Naive B cell (primary cell): ENCODE data around the gene ELMO1. TPM values are rescaled to one million over a fixed set of nuclear protein-coding genes. Genes with fewer than 3 reads are reported as not detected.

Experiments used
- ATAC-seq, 2 donors: fragments of 150-1000 bp; cut with Tn5 transposase; 2 replicates each; pipeline ENCODE4 v1.10.0; 2021; ENCODE audit warnings: low read depth in 2 of 2, mild to moderate bottlenecking in 2 of 2, moderate library complexity in 2 of 2
- DNase-seq: peaks from one replicate; pipeline ENCODE4 v3.0.0; 2022
- H3K27ac Mint-ChIP-seq, 6 donors: one replicate each; pipeline ENCODE4 v1.8.0; 2020 to 2022; ENCODE audit warnings: mild to moderate bottlenecking in 6 of 6, mixed read lengths in 6 of 6, moderate library complexity in 5 of 6, inconsistent platforms in 2 of 6
- H3K27me3 Mint-ChIP-seq, 3 donors: one replicate each; pipeline ENCODE4 v1.8.0; 2021 to 2022; ENCODE audit warnings: mixed read lengths in 3 of 3, mild to moderate bottlenecking in 1 of 3
- H3K36me3 Mint-ChIP-seq, 2 donors: one replicate each; pipeline ENCODE4 v1.8.0; 2020 to 2022; ENCODE audit warnings: mixed read lengths in 2 of 2, inconsistent platforms in 1 of 2, mild to moderate bottlenecking in 1 of 2
- H3K4me1 Mint-ChIP-seq, 3 donors: one replicate each; pipeline ENCODE4 v1.8.0; 2020 to 2022; ENCODE audit warnings: mixed read lengths in 3 of 3, inconsistent platforms in 1 of 3, mild to moderate bottlenecking in 1 of 3, moderate library complexity in 1 of 3
- H3K4me3 Mint-ChIP-seq, 8 donors: one replicate each; pipeline ENCODE4 v1.8.0; 2020 to 2022; ENCODE audit warnings: mild to moderate bottlenecking in 8 of 8, mixed read lengths in 8 of 8, moderate library complexity in 8 of 8, inconsistent platforms in 2 of 8
- H3K9me3 Mint-ChIP-seq, 7 donors: one replicate each; pipeline ENCODE4 v1.8.0; 2020 to 2022; ENCODE audit warnings: mixed read lengths in 7 of 7, mild to moderate bottlenecking in 5 of 7, inconsistent platforms in 2 of 7, moderate library complexity in 1 of 7
- polyA plus RNA-seq, 6 donors: library from polyadenylated mRNA; unstranded; fragments of 300-500 nt; fragmentation: Illumina TruSeq; gene quantifications; one replicate each; pipeline ENCODE4 v1.2.3, GENCODE V29; 2021; ENCODE audit warnings: low read depth in 6 of 6

The ELMO1 gene
- polyA plus RNA-seq, 6 donors from 2014 or later = 42.8 to 69.9 (median 59.5) TPM

- Mint-ChIP-seq H3K36me3 (peaks cover 6 to 25% of the 10 kb centered on the region in 2 donors), H3K27ac (peak overlapping the region; percentile 23 to 100 (median 98)), H3K4me1 (peaks cover 25 to 37% (median 27%) of the 10 kb centered on the region in 3 donors), H3K9me3 (peaks cover 0 to 5% (median 0%) of the 10 kb centered on the region in 7 donors), H3K27me3 (peaks cover 0 to 6% (median 4%) of the 10 kb centered on the region in 3 donors), H3K4me3 (peak overlapping the region in 6 of 8 donors; percentile 41 to 94 (median 91))
- no peak for ATAC-seq
- no peak for DNase-seq
These were observed 1.4 kb upstream of the ELMO1 start for GRCh38 chr7:37450035-37450434.

- Mint-ChIP-seq H3K9me3 (peaks cover 0 to 4% (median 0%) of the 10 kb centered on the region in 7 donors), H3K4me1 (peaks cover 27 to 41% (median 27%) of the 10 kb centered on the region in 3 donors), H3K36me3 (peaks cover 10 to 25% of the 10 kb centered on the region in 2 donors), H3K27ac (peak overlapping the region; percentile 97 to 100 (median 98)), H3K4me3 (peak overlapping the region; percentile 85 to 100 (median 94)), H3K27me3 (peaks cover 0 to 6% (median 4%) of the 10 kb centered on the region in 3 donors)
- ATAC-seq (no peak), DNase-seq (no peak)
These were observed 957 bp upstream of the ELMO1 start for GRCh38 chr7:37449621-37450020.

DNA sequence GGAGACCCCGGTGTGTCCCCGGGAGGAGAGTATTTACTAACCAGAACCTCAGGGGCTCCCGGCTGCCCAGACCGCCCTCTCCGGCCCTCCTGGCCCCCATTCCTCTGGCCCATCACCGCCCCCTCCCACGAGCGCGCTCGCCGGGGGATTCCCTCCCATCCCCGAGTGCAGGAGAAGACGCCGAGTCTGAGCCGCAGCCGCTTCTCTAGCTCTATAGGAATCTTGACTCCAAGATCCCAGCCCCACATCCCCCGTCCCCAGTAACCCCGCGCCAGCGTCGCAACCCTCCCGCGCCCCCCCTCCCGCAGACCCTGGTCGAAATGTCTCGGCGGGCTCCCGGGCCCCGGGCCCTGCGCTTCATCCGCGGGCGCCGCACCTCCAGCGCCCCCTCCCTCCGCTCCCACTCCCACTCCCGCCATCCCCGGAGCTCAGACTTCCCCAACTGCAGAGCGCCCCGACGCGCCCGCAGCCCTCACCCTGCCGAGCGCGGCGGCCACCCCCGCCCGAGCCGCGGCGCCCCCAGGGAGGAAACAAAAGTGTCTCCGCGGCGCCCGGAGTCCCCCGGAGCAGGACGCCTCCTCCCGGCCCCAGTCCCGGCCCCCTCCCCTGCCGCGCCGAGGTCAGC is 541 bp downstream of the ELMO1 start:
- H3K27me3 Mint-ChIP-seq = peaks cover 0 to 6% (median 4%) of the 10 kb centered on the region in 3 donors
- peaks cover 0 to 4% (median 0%) of the 10 kb centered on the region in 7 donors for H3K9me3 Mint-ChIP-seq
- ATAC-seq (peak; percentile 15 to 16), DNase-seq (no peak)
- H3K27ac Mint-ChIP-seq = peak overlapping the region; percentile 97 to 100 (median 100)
- peak overlapping the region; percentile 85 to 100 (median 94) for H3K4me3 Mint-ChIP-seq
- H3K36me3 Mint-ChIP-seq = peaks cover 10 to 31% of the 10 kb centered on the region in 2 donors
- peaks cover 33 to 56% (median 39%) of the 10 kb centered on the region in 3 donors for H3K4me1 Mint-ChIP-seq

DNA sequence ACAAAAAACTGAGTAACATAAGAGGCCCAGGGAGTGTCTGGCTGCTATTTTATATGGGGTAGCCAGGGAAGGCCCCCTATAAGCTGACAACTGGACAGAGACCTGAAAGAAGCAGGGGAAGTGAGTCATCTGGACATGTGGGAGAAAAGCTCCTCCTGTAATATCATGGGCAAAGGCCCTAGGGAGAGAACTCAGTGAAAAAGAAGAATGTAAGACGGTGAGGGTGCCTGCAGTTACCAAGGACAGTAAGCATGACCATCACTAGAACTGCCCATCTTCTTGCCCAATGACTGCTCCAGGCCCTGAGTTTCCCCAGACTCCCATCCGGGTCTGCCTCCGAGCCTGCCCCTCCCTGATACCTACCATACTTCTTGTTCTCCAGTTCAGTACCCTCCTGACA is 2.3 kb downstream of the ELMO1 start:
- Mint-ChIP-seq H3K27ac (peak overlapping the region in 5 of 6 donors; percentile 28 to 100 (median 97)), H3K27me3 (peaks cover 0 to 6% (median 4%) of the 10 kb centered on the region in 3 donors), H3K36me3 (peaks cover 10 to 31% of the 10 kb centered on the region in 2 donors), H3K9me3 (peaks cover 0 to 4% (median 0%) of the 10 kb centered on the region in 7 donors), H3K4me1 (peaks cover 41 to 73% (median 57%) of the 10 kb centered on the region in 3 donors), H3K4me3 (peak overlapping the region; percentile 59 to 100 (median 94))
- DNase-seq (no peak), ATAC-seq (no peak)

- H3K4me1 Mint-ChIP-seq = peaks cover 46 to 79% (median 63%) of the 10 kb centered on the region in 3 donors
- no peak for ATAC-seq
- H3K36me3 Mint-ChIP-seq = peaks cover 10 to 31% of the 10 kb centered on the region in 2 donors
- peak overlapping the region in 5 of 6 donors; percentile 3 to 99 (median 18) for H3K27ac Mint-ChIP-seq
- peaks cover 0 to 4% (median 0%) of the 10 kb centered on the region in 7 donors for H3K9me3 Mint-ChIP-seq
- peak overlapping the region in 3 of 8 donors; percentile 85 to 100 (median 93) for H3K4me3 Mint-ChIP-seq
- H3K27me3 Mint-ChIP-seq = peaks cover 0 to 6% (median 4%) of the 10 kb centered on the region in 3 donors
- no peak for DNase-seq
These were observed 2.9 kb downstream of the ELMO1 start for GRCh38 chr7:37445790-37446189.

- Mint-ChIP-seq H3K9me3 (peaks cover 0 to 4% (median 0%) of the 10 kb centered on the region in 7 donors), H3K4me3 (peak overlapping the region in 1 of 8 donors; percentile 93), H3K4me1 (peaks cover 48 to 83% (median 69%) of the 10 kb centered on the region in 3 donors), H3K36me3 (peaks cover 10 to 31% of the 10 kb centered on the region in 2 donors), H3K27me3 (peaks cover 0 to 6% (median 4%) of the 10 kb centered on the region in 3 donors), H3K27ac (peak overlapping the region in 3 of 6 donors; percentile 42 to 99 (median 60))
- DNase-seq (no peak), ATAC-seq (no peak)
These were observed 3.5 kb downstream of the ELMO1 start for GRCh38 chr7:37445064-37445723.

GRCh38 chr7:37443627-37444026 is 5.0 kb downstream of the ELMO1 start:
- peaks cover 0 to 4% (median 0%) of the 10 kb centered on the region in 7 donors for H3K9me3 Mint-ChIP-seq
- no peak overlapping the region for H3K4me3 Mint-ChIP-seq
- H3K27me3 Mint-ChIP-seq = peaks cover 0 to 6% (median 4%) of the 10 kb centered on the region in 3 donors
- H3K27ac Mint-ChIP-seq = no peak overlapping the region
- H3K4me1 Mint-ChIP-seq = peaks cover 52 to 81% (median 77%) of the 10 kb centered on the region in 3 donors
- peaks cover 10 to 27% of the 10 kb centered on the region in 2 donors for H3K36me3 Mint-ChIP-seq
- DNase-seq (no peak), ATAC-seq (no peak)

- no peaks in the 10 kb centered on the region for H3K9me3 Mint-ChIP-seq
- H3K36me3 Mint-ChIP-seq = peaks cover 6 to 17% of the 10 kb centered on the region in 2 donors
- H3K27me3 Mint-ChIP-seq = peaks cover 0 to under 1% (median 0%) of the 10 kb centered on the region in 3 donors
- no peak overlapping the region for H3K4me3 Mint-ChIP-seq
- ATAC-seq (no peak), DNase-seq (no peak)
- H3K4me1 Mint-ChIP-seq = peaks cover 53 to 80% (median 73%) of the 10 kb centered on the region in 3 donors
- peak overlapping the region in 5 of 6 donors; percentile 36 to 79 (median 45) for H3K27ac Mint-ChIP-seq
These were observed 6.4 kb downstream of the ELMO1 start for GRCh38 chr7:37442268-37442667.

- Mint-ChIP-seq H3K27ac (peak overlapping the region in 5 of 6 donors; percentile 17 to 85 (median 55)), H3K36me3 (peaks cover 6 to 16% of the 10 kb centered on the region in 2 donors), H3K4me1 (peaks cover 50 to 76% (median 69%) of the 10 kb centered on the region in 3 donors), H3K9me3 (no peaks in the 10 kb centered on the region), H3K27me3 (no peaks in the 10 kb centered on the region), H3K4me3 (peak overlapping the region in 5 of 8 donors; percentile 43 to 88 (median 67))
- ATAC-seq (no peak), DNase-seq (no peak)
These were observed 6.8 kb downstream of the ELMO1 start for GRCh38 chr7:37441816-37442215.

DNA sequence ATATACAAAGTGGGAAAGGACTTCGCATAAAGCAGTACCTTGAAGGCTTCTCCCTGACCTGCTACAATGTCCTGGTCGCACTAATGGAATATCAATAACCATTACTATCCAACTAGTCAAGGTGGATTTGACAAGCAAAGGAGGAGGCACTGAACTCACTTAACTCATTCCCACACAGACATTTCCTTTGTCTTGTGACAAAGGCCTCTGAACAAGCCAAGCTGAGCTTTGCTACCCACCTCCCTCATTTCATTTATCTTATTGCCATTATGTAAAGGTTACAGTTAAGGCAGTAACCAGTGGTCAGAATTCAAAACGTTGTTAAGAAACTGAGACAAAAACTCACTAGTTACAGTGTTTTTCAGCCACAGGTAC is 7.3 kb downstream of the ELMO1 start:
- DNase-seq = no peak
- no peaks in the 10 kb centered on the region for H3K9me3 Mint-ChIP-seq
- peak overlapping the region; percentile 6 to 85 (median 50) for H3K27ac Mint-ChIP-seq
- H3K27me3 Mint-ChIP-seq = no peaks in the 10 kb centered on the region
- ATAC-seq = peak; percentile 44 to 46
- peak overlapping the region in 7 of 8 donors; percentile 32 to 88 (median 67) for H3K4me3 Mint-ChIP-seq
- H3K36me3 Mint-ChIP-seq = peaks cover 6 to 16% of the 10 kb centered on the region in 2 donors
- peaks cover 46 to 71% (median 64%) of the 10 kb centered on the region in 3 donors for H3K4me1 Mint-ChIP-seq

DNA sequence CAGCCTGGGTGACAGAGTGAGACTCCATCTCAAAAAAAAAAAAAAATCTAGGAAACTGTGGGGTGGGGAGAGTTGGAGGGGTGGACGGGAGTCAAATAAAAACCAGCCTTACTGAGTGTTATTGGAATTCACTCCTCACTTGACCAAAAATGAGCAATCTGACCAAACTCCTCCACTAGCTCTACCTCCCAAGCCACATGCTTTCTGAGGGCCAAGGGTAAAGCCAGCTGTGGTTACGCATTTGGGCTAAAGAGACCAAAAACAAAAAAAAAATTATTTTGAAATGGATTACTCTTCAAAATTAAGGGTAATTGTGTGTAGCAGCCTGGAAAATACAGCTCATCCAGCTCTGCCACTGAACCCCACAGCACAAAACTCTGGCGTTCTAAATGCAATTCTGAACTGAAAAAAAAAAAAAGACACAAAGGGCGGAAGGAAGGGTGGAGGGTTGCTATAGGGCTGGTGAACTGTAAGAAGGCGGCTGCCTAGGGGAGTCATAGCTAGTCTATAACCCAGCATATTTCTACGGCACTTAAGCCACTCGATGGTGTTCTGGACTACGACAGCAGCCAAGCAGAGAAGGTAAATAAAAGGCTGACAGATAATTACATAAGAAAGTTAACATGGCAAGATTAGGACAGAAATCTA is 7.8 kb downstream of the ELMO1 start:
- ATAC-seq = peak; percentile 81

DNA sequence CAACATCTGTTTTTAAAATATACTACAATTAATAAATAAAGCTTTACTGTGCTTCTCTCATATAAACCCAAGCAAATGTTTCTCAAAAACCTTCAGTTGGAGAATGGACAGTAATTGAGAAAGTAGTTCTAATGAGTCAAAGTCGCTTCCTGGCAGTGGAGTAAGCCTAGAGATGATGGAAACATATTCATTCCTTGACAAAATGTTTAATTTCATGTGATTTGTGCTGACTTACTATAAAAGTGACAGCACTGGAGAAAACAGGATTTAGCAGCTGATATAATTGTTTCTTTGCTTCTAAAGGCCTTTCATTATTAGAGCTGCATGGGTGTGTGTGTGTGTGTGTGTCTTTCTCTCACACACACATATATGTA is 9.0 kb downstream of the ELMO1 start:
- H3K27ac Mint-ChIP-seq = peak overlapping the region in 2 of 6 donors; percentile 11 to 79
- H3K27me3 Mint-ChIP-seq = no peaks in the 10 kb centered on the region
- no peak for DNase-seq
- ATAC-seq = no peak
- H3K36me3 Mint-ChIP-seq = peaks cover 4 to 7% of the 10 kb centered on the region in 2 donors
- H3K4me1 Mint-ChIP-seq = peaks cover 43 to 73% (median 61%) of the 10 kb centered on the region in 3 donors
- H3K9me3 Mint-ChIP-seq = no peaks in the 10 kb centered on the region
- peak overlapping the region in 2 of 8 donors; percentile 8 to 44 for H3K4me3 Mint-ChIP-seq

More for the DNA sequence above, 7.8 kb downstream of the ELMO1 start:
- Mint-ChIP-seq H3K4me3 (peak overlapping the region; percentile 35 to 88 (median 71)), H3K27me3 (no peaks in the 10 kb centered on the region), H3K9me3 (no peaks in the 10 kb centered on the region), H3K36me3 (peaks cover 6 to 14% of the 10 kb centered on the region in 2 donors), H3K4me1 (peaks cover 41 to 67% (median 61%) of the 10 kb centered on the region in 3 donors), H3K27ac (peak overlapping the region; percentile 6 to 91 (median 60))
- peak; percentile 17 for DNase-seq
